WTC11 (cell line): ENCODE data around the gene RP2. TPM values are rescaled to one million over a fixed set of nuclear protein-coding genes. Genes with fewer than 3 reads are reported as not detected.

Source experiments
- ATAC-seq: fragments of 200-7000 bp; cut with Tn5 transposase; 2 replicates; pipeline ENCODE4 v1.10.0; 2021; ENCODE audit warnings: mild to moderate bottlenecking, moderate library complexity
- CTCF ChIA-PET: fragments of 300-600 bp; sonication (Branson Sonifier 250); formaldehyde crosslinking; loops from one replicate; lab custom pipeline; 2021; ENCODE audit warnings: antibody characterized with exemption; lab: Charles Lee
- POLR2A ChIA-PET: fragments of 350-600 bp; sonication (Branson Sonifier 250); formaldehyde crosslinking; loops from one replicate; lab custom pipeline; 2021; ENCODE audit warnings: antibody characterized with exemption; lab: Charles Lee
- DNase-seq: peaks from one replicate; pipeline ENCODE4 v3.0.0; 2021; ENCODE audit warnings: low spot score
- H3K27ac Mint-ChIP-seq: 2 replicates; pipeline ENCODE4 v1.8.0; 2021; ENCODE audit warnings: mixed read lengths
- H3K27me3 Mint-ChIP-seq: 2 replicates; pipeline ENCODE4 v1.8.0; 2021; ENCODE audit warnings: low read depth, mild to moderate bottlenecking, moderate library complexity, mixed read lengths
- H3K36me3 Mint-ChIP-seq: 2 replicates; pipeline ENCODE4 v1.8.0; 2021; ENCODE audit warnings: mixed read lengths
- H3K4me1 Mint-ChIP-seq: 2 replicates; pipeline ENCODE4 v1.8.0; 2022; ENCODE audit warnings: mixed read lengths
- H3K4me3 Mint-ChIP-seq: 2 replicates; pipeline ENCODE4 v1.8.0; 2021; ENCODE audit warnings: mild to moderate bottlenecking, moderate library complexity, mixed read lengths
- H3K9me3 Mint-ChIP-seq: 2 replicates; pipeline ENCODE4 v1.8.0; 2021; ENCODE audit warnings: mixed read lengths
- AFF4 ChIP-seq: sonication (generic); formaldehyde crosslinking; IDR thresholded peaks from 2 replicates; pipeline ENCODE4 v1.8.1; 2023; ENCODE audit warnings: mild to moderate bottlenecking, missing genetic modification reagents, borderline replicate concordance
- ATF1 ChIP-seq: sonication (generic); formaldehyde crosslinking; IDR thresholded peaks from 2 replicates; pipeline ENCODE4 v1.8.1; 2023; ENCODE audit warnings: mild to moderate bottlenecking, moderate library complexity, missing genetic modification reagents
- CDX4 ChIP-seq: fragments of 250-450 bp; sonication (Bioruptor Pico); IDR thresholded peaks from 2 replicates; pipeline ENCODE4 v1.9.0; 2021; ENCODE audit warnings: moderate library complexity, mild to moderate bottlenecking, inconsistent platforms, borderline replicate concordance
- ELF4 ChIP-seq: sonication (generic); formaldehyde crosslinking; IDR thresholded peaks from 2 replicates; pipeline ENCODE4 v1.8.1; 2022; ENCODE audit warnings: low read depth, mild to moderate bottlenecking, moderate library complexity, missing genetic modification reagents
- FOXK1 ChIP-seq: sonication (generic); formaldehyde crosslinking; IDR thresholded peaks from 2 replicates; pipeline ENCODE4 v1.8.0; 2022; ENCODE audit warnings: mild to moderate bottlenecking, moderate library complexity, missing genetic modification reagents
- FOXP1 ChIP-seq: sonication (generic); formaldehyde crosslinking; IDR thresholded peaks from 2 replicates; pipeline ENCODE4 v1.8.0; 2022; ENCODE audit warnings: missing genetic modification reagents, mild to moderate bottlenecking, moderate library complexity, borderline replicate concordance
- GTF2I ChIP-seq: fragments of 250-450 bp; sonication (Bioruptor Pico); conservative IDR thresholded peaks from 2 replicates; pipeline ENCODE4 v1.4.0; 2021; ENCODE audit warnings: mild to moderate bottlenecking
- IRF2 ChIP-seq: sonication (generic); formaldehyde crosslinking; IDR thresholded peaks from 2 replicates; pipeline ENCODE4 v1.8.0; 2022; ENCODE audit warnings: low read depth, missing genetic modification reagents, borderline replicate concordance
- JAZF1 ChIP-seq: fragments of 250-450 bp; sonication (Bioruptor Pico); IDR thresholded peaks from 2 replicates; pipeline ENCODE4 v1.9.0; 2021; ENCODE audit warnings: moderate library complexity, mild to moderate bottlenecking, inconsistent platforms
- MAX ChIP-seq: sonication (generic); formaldehyde crosslinking; IDR thresholded peaks from 2 replicates; pipeline ENCODE4 v1.8.0; 2022; ENCODE audit warnings: mild to moderate bottlenecking, missing genetic modification reagents
- NFATC4 ChIP-seq: fragments of 250-450 bp; sonication (Bioruptor Pico); IDR thresholded peaks from 2 replicates; pipeline ENCODE4 v1.9.0; 2021; ENCODE audit warnings: mild to moderate bottlenecking
- NFE2L1 ChIP-seq: sonication (generic); formaldehyde crosslinking; IDR thresholded peaks from 2 replicates; pipeline ENCODE4 v1.8.1; 2023; ENCODE audit warnings: missing genetic modification reagents
- PRDM15 ChIP-seq: sonication (generic); formaldehyde crosslinking; IDR thresholded peaks from 2 replicates; pipeline ENCODE4 v1.8.0; 2022; ENCODE audit warnings: missing genetic modification reagents
- PREB ChIP-seq: sonication (generic); formaldehyde crosslinking; IDR thresholded peaks from 2 replicates; pipeline ENCODE4 v1.8.1; 2022; ENCODE audit warnings: mild to moderate bottlenecking, missing genetic modification reagents, moderate library complexity, borderline replicate concordance
- PRRX2 ChIP-seq: fragments of 250-450 bp; sonication (Bioruptor Pico); IDR thresholded peaks from 2 replicates; pipeline ENCODE4 v1.8.0; 2021; ENCODE audit warnings: mild to moderate bottlenecking
- RORB ChIP-seq: fragments of 250-450 bp; sonication (Bioruptor Pico); IDR thresholded peaks from 2 replicates; pipeline ENCODE4 v1.9.0; 2021; ENCODE audit warnings: mild to moderate bottlenecking
- TEAD4 ChIP-seq: sonication (generic); formaldehyde crosslinking; IDR thresholded peaks from 2 replicates; pipeline ENCODE4 v1.8.0; 2022; ENCODE audit warnings: mild to moderate bottlenecking, missing genetic modification reagents
- ZNF219 ChIP-seq: sonication (generic); formaldehyde crosslinking; IDR thresholded peaks from 2 replicates; pipeline ENCODE4 v1.8.0; 2023; ENCODE audit warnings: missing genetic modification reagents, mild to moderate bottlenecking, borderline replicate concordance
- ZNF263 ChIP-seq: sonication (generic); formaldehyde crosslinking; IDR thresholded peaks from 2 replicates; pipeline ENCODE4 v1.8.1; 2022; ENCODE audit warnings: low read depth, mild to moderate bottlenecking, moderate library complexity, missing genetic modification reagents
- total RNA-seq: library from RNA; stranded (reverse); gene quantifications from 3 replicates; pipeline ENCODE4 v1.2.3, GENCODE V29; 2021
- TF ChIP-seq, protein P1 (sequence below): fragments of 250-450 bp; sonication (Bioruptor Pico); IDR thresholded peaks from 2 replicates; pipeline ENCODE4 v2.1.2; 2022; ENCODE audit warnings: mild to moderate bottlenecking, moderate library complexity
- TF ChIP-seq, protein P2 (sequence below): fragments of 250-450 bp; sonication (Bioruptor Pico); conservative IDR thresholded peaks from 2 replicates; pipeline ENCODE4 v1.9.0; 2021; ENCODE audit warnings: mild to moderate bottlenecking
- TF ChIP-seq, protein P3 (sequence below): fragments of 250-450 bp; sonication (Bioruptor Pico); IDR thresholded peaks from 2 replicates; pipeline ENCODE4 v1.8.0; 2021; ENCODE audit warnings: mild to moderate bottlenecking

RP2 gene
- total RNA-seq, 1 experiment from 2014 or later, result 6.9 TPM

GRCh38 chrX:46819136-46819535 is 17.7 kb upstream of the RP2 start (continued):
- TF ChIP-seq PREB (CRISPR knock-in tag), result no peak
- TF ChIP-seq, protein P1, sequence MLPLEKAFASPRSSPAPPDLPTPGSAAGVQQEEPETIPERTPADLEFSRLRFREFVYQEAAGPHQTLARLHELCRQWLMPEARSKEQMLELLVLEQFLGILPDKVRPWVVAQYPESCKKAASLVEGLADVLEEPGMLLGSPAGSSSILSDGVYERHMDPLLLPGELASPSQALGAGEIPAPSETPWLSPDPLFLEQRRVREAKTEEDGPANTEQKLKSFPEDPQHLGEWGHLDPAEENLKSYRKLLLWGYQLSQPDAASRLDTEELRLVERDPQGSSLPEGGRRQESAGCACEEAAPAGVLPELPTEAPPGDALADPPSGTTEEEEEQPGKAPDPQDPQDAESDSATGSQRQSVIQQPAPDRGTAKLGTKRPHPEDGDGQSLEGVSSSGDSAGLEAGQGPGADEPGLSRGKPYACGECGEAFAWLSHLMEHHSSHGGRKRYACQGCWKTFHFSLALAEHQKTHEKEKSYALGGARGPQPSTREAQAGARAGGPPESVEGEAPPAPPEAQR (CRISPR knock-in tag), result no peak
- no peak for TF ChIP-seq ZNF263 (CRISPR knock-in tag)
- no peak for TF ChIP-seq FOXP1 (CRISPR knock-in tag)
- no peak for TF ChIP-seq NFATC4 (CRISPR knock-in tag)
- TF ChIP-seq ZNF219 (CRISPR knock-in tag), result no peak
- TF ChIP-seq NFE2L1 (CRISPR knock-in tag), result no peak
- TF ChIP-seq, protein P2, sequence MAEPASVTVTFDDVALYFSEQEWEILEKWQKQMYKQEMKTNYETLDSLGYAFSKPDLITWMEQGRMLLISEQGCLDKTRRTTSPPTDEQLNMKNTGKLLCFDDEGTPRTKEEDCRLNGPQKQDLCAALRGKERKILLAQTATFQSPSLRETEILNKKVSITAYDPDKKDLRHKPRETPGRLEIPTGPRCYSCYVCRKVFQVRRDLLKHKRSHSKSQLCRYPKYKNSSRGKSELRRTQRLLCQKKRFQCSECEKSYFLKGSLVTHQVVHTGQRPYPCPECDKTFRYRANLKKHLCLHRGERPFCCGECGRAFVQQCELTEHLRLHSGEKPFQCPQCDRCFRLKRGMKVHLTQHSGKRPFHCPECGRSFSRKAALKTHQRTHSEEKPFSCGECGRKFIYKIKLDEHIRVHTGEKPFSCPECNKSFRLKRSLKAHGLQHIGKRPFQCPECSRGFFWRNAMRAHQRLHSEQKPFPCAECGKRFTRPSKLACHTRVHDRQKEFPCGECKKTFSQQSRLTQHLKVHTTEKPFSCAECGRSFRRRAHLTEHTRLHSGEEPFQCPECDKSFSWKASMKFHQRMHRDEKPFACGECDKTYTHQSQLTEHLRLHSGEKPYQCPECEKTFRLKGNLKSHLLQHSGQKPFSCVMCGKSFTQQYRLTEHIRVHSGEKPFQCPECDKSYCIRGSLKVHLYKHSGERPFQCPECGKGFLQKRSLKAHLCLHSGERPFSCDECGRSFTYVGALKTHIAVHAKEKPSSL (CRISPR knock-in tag), result no peak
- TF ChIP-seq ELF4 (CRISPR knock-in tag), result no peak
- TF ChIP-seq ATF1, result no peak
- no peak for TF ChIP-seq RORB (CRISPR knock-in tag)
- no peak for TF ChIP-seq PRDM15 (CRISPR knock-in tag)

DNA sequence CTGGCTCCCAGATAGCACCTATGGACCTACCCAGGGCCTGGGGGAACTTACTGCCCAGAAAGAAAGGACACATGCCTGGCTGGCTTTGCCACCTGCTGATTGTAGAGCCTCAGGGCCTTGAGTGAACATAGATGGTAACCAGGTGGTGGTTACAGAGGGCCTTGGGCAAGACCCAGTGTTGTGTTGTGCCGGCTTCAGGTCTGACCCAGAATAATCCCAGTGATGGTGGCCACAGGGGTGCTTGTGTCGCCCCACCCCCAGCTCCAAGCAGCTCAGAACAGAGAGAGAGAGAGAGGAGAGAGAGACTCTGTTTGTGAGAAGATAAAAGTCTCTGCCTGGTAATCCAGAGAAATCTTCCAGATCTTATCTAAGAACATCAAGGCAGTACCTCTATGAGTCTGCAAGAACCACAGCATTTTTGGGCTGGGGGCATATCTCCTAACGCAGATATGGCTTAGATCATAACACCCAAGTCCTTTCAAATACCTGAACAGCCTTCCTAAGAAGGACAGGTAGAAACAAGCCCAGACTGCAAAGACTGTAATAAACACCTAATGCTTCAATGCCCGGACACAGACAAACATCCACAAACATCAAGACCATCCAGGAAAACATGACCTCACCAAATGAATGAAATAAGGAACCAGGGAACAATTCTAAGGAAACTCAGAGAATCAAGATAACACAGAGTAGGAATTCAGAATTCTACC is 16.3 kb upstream of the RP2 start:
- no peak for ATAC-seq
- H3K27me3 Mint-ChIP-seq, result no peaks in the 10 kb centered on the region
- no peaks in the 10 kb centered on the region for H3K4me1 Mint-ChIP-seq
- CTCF ChIA-PET, result no interaction called here
- no peak overlapping the region for H3K27ac Mint-ChIP-seq
- no peak for DNase-seq
- POLR2A ChIA-PET, result no interaction called here
- H3K9me3 Mint-ChIP-seq, result no peaks in the 10 kb centered on the region
- no peaks in the 10 kb centered on the region for H3K36me3 Mint-ChIP-seq
- H3K4me3 Mint-ChIP-seq, result no peak overlapping the region
- TF ChIP-seq MAX (CRISPR knock-in tag), result no peak
- no peak for TF ChIP-seq PRRX2 (CRISPR knock-in tag)
- TF ChIP-seq GTF2I (CRISPR knock-in tag), result no peak
- no peak for TF ChIP-seq JAZF1 (CRISPR knock-in tag)
- no peak for TF ChIP-seq IRF2 (CRISPR knock-in tag)
- TF ChIP-seq FOXK1 (CRISPR knock-in tag), result no peak
- TF ChIP-seq, protein P3, sequence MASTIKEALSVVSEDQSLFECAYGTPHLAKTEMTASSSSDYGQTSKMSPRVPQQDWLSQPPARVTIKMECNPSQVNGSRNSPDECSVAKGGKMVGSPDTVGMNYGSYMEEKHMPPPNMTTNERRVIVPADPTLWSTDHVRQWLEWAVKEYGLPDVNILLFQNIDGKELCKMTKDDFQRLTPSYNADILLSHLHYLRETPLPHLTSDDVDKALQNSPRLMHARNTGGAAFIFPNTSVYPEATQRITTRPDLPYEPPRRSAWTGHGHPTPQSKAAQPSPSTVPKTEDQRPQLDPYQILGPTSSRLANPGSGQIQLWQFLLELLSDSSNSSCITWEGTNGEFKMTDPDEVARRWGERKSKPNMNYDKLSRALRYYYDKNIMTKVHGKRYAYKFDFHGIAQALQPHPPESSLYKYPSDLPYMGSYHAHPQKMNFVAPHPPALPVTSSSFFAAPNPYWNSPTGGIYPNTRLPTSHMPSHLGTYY (CRISPR knock-in tag), result no peak
- no peak for TF ChIP-seq TEAD4 (CRISPR knock-in tag)
- TF ChIP-seq AFF4, result no peak
- no peak for TF ChIP-seq CDX4
